HG03469 (cell line): Measurements from ENCODE around the gene TMED8.
"Not testable (repeated sequence)": the region's sequence is repeated elsewhere in the genome, so short reads cannot be mapped to it uniquely, and the experiment has no call there.

Source experiments
- ATAC-seq: cut with Tn5 transposase; IDR thresholded peaks from one replicate; pipeline ENCODE4 v1.9.1; 2021; ENCODE audit warnings: mild to moderate bottlenecking, moderate library complexity, moderate number of reproducible peaks; ENCODE audit not compliant: unreplicated experiment

TMED8 gene, protein sequence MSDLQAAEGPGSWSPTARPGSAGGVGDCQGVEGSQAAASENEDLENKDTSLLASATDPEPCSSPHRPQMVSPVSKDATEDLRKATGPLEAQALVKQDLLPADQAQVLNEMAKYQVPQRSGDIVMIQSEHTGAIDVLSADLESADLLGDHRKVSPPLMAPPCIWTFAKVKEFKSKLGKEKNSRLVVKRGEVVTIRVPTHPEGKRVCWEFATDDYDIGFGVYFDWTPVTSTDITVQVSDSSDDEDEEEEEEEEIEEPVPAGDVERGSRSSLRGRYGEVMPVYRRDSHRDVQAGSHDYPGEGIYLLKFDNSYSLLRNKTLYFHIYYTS

DNA sequence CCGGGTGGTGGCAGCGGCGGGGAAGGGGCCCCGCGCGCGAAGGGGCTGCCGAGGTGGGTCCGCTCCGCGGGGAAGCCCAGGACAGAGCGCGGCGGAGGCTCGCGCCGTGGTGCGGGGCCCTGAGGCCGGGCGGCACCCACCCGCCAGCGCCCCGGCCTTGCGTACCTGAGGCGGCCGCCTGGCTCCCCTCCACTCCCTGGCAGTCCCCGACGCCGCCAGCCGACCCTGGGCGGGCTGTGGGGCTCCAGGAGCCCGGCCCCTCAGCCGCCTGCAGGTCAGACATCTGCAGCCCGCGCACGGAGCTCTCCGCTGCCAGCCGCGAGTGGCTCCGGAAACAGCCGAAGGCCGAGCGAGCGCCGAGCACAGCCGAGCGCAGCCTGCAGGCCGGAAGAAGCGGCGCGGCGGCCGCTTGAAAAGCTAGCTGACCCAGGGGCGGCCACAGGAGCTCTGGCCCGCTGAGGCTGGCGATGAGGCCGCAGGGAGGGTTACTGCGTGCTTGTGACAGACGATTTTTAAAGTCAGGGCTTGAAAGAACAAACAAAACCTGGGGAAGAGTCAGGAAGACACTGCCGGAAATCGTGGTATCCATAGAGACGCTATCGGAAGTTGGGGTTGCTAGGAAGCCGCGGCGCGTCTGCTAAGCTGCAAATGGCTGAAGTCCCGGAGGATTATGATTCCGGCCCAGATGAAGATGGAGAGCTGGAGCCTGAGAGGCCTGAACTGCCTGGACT is at the start of gene TMED8, which contains the start of gene SAMD15:
TSS of gene TMED8 (minus strand) at position 324 of the 731 bp plus-strand sequence. CDS start at position 283, 41 bp downstream.
TSS of gene SAMD15 (plus strand) at position 609 of the 731 bp plus-strand sequence. CDS start at position 649, 40 bp downstream.
- ATAC-seq, result peak; percentile 68

DNA sequence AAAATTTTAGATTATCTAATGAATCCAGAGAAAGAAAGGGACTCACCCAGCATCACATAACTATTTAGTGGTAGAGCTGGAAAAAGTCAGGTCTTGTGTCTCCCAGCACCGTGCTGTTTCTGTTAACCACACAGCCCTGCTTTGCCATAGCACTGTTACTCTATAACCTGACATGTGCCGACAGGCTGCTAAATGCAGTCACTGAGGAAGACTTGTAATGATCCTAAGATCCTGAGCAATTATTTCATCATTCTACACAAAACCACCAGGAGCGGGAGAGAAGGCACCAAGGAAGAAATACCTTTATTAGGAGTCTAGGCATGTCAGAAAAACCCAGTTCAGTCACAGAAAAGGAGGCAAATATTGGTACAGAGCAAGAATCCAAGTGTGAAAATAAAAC is 49.5 kb upstream of the TMED8 start:
- no peak for ATAC-seq

DNA sequence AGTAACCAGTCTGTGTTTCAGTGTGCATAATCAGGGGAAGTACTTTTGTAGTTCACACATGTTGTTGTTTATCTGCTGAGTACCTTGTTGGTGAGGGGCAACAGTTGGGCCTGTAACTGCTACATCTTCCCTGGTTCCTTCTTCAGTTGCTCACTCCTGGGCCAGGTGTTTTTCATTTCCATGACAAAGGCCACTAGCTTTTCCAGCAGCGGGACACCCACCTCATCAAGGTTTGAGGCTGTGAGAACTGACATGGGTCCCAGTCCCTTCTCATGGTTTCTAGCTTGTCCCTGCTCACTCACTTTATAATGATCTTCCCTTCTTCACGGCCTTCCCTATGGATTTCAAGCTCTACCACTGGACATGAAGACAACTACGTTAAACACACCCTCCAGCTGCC is 48.0 kb upstream of the TMED8 start:
- ATAC-seq, result no peak

DNA sequence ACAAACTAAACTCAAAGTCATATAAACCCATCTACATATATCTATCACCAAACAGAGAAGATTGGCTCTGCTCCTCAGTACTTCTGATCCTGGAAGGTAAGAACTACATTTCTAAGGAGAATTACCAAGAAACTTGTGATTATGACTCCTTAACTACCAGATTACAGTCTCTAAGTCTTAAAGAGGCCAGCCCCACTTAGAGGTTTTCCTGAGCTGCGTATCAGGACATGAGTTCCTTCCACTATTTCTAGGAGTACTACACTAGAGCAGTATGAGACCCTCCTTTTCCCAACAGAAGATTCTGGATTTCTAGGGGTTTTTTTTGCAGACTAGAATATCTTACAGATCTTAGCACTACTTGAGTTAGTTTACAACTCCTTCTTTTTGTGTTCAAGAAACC is 46.5 kb upstream of the TMED8 start, which contains the start of gene NOXRED1:
TSS of gene NOXRED1 (minus strand) at position 101 of the 400 bp plus-strand sequence. CDS start 634 bp downstream, outside the sequence.
- ATAC-seq, result no peak

DNA sequence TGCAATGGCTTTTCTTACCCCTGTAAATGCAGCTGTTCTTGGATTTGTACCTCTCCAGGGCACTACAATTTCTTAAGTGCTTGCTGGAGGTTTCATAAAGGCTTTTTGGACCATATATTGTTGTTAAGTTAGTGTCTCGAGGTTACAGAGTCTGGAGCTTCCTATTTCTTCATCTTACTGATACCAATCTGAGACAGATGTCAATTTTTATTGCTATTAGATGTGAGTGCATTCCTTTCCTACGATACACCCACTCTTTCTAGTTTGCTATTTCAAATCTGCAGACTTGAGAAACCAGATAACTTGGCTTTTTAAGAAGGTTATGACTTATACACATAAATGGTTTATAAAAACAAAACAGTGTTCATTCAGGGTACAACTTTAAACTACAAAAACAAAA is 44.3 kb upstream of the TMED8 start:
- ATAC-seq, result no peak

DNA sequence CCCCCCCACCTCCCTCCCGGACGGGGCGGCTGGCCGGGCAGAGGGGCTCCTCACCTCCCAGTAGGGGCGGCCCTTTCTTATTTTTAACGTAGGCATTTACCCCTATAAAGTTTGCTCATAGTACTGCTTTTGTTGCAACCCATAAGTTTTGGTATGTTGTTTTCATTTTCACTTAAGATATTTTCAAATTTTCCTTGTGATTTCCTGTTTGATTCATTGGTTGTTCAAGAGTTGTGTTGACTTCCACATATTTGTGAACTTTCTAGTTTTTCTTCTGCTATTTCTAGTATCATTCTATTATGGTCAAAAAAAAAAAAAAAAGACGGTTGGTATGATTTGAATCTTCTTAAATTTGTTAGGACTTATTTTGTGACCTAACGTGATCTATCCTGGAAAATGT is 39.9 kb upstream of the TMED8 start:
- ATAC-seq, result no peak

DNA sequence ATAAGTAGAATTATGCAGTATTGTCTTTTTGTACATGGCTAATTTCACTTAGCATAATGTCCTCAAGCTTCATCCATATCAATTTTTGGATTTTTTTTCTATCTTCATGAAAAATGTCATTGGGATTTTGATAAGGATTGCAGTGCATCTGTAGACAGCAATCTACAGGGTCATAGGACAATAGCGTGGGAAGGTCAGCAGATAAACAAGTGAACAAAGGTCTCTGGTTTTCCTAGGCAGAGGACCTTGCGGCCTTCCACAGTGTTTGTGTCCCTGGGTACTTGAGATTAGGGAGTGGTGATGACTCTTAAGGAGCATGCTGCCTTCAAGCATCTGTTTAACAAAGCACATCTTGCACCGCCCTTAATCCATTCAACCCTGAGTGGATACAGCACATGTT is 39.2 kb upstream of the TMED8 start:
- not testable (repeated sequence) for ATAC-seq

DNA sequence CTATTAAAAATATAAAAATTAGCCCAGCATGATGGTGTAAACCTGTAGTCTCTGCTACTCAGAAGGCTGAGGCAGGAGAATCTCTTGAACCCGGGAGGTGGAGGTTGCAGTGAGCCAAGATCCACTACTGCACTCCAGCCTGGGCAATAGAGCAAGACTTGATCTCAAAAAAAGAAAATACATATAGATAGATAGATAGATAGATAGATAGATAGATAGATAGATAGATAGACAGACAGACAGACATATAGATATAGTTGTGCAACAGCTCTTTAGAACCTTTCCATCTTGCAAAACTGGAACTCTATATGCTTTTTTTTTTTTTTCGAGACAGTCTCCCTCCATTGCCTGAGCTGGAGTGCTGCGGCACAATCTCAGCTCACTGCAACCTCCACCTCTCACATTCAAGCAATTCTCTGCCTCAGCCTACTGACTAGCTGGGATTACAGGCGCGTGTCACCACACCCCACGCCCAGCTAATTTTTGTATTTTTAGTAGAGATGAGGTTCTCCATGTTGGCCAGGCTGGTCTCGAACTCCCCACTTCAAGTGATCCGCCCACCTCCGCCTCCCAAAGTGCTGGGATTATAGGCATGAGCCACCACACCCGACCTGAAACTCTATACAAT is 38.6 kb upstream of the TMED8 start:
- not testable (repeated sequence) for ATAC-seq

DNA sequence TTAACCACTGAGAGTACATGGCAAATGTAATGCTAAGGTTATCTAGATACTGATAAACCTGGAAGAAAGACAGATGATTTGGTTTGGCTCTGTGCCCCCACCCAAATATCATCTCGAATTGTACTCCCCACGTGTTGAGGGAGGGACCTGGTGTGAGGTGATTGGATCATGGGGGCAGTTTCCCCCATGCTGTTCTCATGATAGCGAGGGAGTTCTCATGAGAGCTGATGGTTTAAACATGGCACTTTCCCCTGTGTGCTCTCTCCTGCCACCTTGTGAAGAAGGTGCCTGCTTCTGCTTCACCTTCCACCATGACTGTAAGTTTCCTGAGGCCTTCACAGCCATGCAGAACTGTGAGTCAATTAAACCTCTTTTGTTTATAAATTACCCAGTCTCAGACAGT is 32.2 kb upstream of the TMED8 start:
- no peak for ATAC-seq

DNA sequence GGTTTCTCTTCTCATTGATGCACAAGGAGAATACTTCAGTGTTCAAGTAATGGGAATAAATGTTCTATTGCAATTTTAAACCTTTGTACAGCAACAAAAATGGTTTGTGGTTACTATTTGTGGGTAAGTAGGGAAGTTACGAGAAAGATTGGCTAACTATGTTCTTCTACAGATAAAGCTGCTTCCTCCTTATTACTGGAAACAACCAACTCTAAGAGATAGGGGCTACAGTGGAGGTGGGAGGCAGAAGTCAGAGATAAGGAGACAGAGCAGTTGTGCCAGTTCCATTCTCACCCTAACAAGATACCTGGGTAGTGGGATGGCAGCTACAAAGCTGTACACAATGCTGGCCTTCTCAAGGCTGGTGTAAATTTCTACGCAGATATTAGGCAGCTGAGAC is 30.3 kb upstream of the TMED8 start:
- no peak for ATAC-seq

DNA sequence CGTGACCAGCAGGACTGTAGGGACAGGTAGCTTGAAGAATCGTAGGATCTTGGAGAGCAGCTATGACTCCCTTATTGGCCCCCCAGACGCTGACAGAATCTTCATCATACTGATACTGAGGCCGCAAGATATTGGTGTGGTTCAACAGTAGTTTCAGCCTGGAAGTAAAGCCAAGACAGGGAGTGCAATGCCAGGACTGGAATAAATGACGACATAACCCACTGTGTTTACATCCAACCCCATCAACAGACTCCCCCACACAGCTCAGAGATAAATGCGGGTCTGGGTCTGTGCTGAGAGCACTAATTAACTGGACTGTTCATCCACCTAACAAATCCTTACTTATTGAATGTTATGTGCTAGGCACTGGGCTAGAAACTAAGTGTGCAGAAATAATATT is 29.8 kb upstream of the TMED8 start:
- ATAC-seq, result no peak

DNA sequence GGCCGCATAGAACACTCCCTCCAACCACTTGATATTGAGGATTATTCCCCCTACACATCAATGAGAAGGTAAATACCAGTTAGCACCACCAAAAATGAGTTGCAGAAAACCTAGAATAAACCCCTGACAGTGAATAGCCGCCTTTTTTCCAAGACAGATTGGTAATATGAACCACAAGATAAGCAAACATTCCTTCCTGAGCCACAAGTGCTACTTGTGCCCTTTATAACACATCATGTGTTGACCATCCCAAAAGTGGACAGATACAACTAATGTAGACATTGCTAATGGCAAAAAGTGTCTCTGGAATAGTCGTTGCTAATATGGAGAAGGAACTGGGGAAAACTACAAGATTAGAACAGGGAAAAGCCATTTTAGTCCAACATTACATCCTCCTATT is 29.2 kb upstream of the TMED8 start:
- no peak for ATAC-seq

DNA sequence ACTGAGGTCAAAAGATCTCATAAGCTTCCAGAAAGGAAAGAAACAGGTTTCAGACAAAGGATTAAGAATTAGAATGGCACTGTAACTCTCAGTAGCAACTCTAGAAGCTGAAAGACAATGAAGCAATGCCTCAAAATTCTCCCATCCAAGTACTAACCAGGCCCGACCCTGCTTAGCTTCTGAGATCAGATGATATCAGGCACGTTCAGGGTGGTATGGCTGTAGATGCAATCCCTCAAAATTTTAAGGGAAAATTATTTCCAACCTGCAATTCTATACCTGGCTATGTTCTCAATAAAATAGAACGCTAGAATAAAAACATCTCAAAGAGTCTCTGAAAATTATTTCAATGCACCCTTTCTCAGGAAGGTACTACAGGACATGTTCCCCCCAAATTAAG is 26.9 kb upstream of the TMED8 start:
- no peak for ATAC-seq

DNA sequence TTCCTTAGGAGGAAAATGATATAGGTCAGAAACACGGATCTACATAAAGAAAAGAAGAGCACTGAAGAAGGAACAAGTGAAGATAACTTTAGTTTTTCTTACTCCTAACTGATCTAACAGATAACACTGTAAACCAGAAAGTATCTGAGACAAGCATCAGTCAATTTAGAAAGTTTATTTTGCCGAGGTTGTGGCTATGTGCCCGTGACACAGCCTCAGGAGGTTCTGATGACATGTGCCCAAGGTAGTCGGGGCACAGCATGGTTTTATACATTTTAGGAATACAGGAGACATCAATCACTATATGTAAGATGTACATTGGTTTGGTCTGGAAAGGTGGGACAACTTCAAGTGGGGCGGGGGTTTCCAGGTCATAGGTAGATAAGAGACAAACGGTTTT is 23.3 kb upstream of the TMED8 start:
- ATAC-seq, result no peak

DNA sequence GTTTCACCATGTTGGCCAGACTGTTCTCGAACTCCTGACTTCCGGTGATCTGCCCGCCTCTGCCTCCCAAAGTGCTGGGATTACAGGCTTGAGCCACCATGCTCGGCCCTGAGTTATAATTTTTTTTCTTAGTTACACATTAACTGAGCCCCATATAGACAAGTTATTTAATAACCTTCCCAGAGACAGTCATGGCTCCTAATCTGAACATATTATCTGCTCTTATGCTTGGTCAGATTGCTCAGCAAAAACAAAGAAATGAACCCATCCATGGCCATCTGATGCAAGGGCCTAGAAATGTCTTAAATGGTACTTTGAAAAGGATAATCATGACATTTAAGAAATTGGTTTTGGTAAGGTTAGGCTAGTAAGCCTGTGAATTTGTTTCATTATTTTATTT is 13.3 kb upstream of the TMED8 start:
- no peak for ATAC-seq

DNA sequence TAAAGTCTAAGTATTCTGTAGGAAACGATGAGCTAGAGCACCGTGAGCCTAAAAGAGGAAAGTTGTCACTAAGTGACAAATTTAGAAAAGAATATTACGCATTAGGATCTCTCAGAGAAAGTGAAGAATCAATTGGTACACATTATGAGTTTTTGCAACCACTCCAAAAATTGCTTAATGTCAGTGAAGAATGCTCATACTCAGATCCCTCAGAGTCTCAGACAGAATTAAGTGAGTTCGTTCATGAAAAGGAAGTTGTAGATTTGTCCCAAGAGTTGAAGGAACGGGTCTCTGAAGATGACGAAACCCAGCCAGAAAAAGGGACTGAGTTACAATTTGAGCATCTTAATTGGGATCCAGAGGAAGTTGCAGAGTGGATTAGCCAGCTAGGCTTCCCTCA is 1.8 kb upstream of the TMED8 start:
- no peak for ATAC-seq

DNA sequence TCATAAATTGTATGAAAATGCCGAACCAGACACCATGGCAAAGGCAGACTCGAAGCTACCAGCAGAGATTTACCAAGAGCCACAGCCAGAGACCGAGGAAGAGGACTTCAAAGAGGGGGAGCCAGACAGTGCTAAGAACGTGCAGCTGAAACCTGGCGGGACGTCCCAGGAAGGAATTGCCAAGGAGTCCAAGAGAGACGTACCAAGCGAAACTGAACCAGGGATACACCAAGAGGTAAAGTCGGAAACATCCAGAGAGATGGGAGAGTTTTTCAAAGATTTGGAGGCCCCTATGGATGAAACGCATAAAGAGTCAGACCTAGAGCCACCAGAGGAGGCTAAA is 579 bp upstream of the TMED8 start:
- no peak for ATAC-seq

DNA sequence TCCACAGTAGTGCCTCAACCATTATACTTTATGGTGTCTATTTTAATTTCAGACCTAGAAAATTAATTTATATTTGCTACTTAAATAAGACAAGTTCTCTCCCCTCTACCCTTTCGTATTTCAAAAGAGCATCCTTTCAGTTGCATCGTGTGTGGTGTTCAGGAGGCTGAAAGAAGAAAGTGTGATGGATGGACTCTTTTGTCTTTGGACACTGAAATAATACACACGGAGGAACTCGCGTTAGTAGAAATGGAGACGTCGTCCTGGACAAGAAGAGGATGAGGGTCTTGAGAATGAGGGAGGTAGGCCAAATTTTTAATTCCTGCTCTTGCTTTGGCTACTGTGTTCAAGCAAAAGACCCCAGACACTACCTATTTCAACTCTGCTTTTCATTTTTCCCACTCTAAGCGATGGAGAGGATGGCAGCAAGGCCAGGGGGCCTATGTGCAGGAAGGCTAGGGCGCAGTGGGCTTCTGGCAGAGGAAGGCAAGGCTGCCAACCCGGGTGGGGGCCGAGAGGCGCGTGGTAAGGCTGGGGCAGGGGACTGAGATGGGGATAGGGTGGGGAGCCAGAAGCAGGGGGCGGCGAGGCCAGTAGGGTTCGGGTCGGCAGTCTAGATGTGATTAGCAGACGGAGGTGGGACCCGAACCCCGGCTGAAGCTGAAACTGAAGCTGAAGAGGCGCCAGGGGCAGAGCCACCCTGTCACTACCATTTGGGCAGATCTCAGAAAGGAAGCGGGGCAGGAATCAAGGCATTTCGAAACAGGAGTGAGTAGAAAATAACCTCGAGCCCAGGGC is 722 bp downstream of the TMED8 start:
- ATAC-seq, result no peak

DNA sequence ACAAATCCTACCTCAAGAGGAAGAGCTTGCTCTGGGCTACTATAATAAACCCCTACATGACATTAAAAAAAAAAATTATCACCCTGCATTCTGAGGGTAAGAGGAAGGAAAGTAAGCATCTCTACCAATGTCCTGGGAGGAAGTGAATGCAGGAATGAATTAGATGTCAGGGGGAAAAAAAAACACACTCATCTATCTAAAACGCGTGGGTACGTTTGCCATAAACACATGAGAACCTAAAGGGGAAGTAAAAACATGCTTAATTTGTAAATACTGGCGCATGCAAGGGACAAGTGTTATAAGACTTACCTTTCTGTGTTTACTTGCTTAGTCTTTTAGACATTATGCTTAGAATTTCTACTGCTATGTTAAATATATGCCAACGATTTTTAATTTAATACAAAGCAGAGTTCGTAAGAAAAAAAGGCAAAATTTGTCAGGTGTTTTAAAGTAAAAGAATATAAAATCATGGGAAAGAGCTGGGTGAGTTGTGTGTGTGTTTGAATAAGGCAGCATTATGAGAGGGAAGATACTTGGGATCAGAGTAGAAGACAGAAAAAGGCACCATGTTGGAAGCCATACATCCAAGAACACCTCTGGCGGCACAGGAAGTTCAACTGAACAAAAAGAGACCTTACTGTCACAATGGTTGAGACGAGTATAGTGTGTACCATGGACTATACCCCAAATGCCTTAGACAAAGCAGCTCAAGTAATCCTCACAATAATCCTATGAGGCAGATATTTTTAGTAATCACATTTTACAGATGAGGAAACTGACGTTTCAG is 1.5 kb downstream of the TMED8 start:
- no peak for ATAC-seq

DNA sequence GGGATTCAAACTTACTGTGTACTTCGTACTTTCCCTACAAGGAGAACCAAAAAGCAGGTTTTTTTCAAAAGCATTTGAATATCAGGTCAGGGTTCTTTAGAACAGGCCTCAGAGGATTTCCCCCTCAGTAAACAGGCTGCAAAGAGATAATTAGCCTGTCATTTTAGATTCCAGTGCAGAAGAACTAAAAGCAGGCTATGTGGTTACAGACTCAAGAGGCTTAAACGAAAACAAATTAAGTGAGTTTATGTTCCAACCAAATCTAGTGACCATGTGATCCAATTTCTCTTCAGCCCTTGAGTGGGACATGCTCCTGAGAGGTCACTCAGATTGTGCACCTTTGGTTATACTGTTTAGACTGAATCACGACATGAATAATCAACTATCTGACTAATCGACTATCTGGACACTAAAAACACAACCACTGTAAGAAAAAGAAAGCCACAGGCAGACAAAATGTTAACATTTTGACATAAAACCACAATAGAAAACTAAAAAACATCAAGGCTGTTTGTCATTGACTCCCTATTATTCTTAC is 4.5 kb downstream of the TMED8 start:
- ATAC-seq, result no peak
